A549 (cell line): Measurements from ENCODE around the gene CEP85L. TPM values are rescaled to one million over a fixed set of nuclear protein-coding genes. Genes with fewer than 3 reads are reported as not detected.

Experiments used
- ATAC-seq, 2 experiments: fragments of 200-7000 bp in 1 of 2; fragments of >200 bp in 1 of 2; cut with Nextera tagmentation in 1 of 2; cut with Tn5 transposase in 1 of 2; 3 replicates each; pipeline versions ENCODE4 v1.8.0 to v1.9.1; 2018 to 2020; ENCODE audit warnings: mild to moderate bottlenecking in 1 of 2, moderate library complexity in 1 of 2
- CTCF ChIA-PET: fragments of 300-600 bp; sonication (Branson Sonifier 250); formaldehyde crosslinking; extraction: SDS; loops from one replicate; lab custom pipeline; 2021; ENCODE audit warnings: antibody characterized with exemption, inconsistent platforms; lab: Yijun Ruan, JAX
- POLR2A ChIA-PET: fragments of 350-600 bp; formaldehyde crosslinking; extraction: SDS; loops from one replicate; lab custom pipeline; 2021; ENCODE audit warnings: antibody characterized with exemption, inconsistent platforms; lab: Yijun Ruan, JAX
- DNase-seq, 2 experiments: peaks; one replicate each; pipeline versions ENCODE4 v3.0.0 to v3.0.0-alpha.2; 2011 to 2016; ENCODE audit warnings: low read depth in 1 of 2, low spot score in 1 of 2
- FAIRE-seq: peaks from 2 replicates; lab custom pipeline; 2011; peaks lifted over from hg19 to GRCh38; lab: Jason Lieb, UNC
- H3K27ac ChIP-seq, 2 experiments: fragments of >200 bp; sonication (Bioruptor Twin); formaldehyde crosslinking; 3 replicates each; pipeline ENCODE4 v1.5.1; 2016 to 2017
- H3K4me1 ChIP-seq: fragments of >200 bp; sonication (Bioruptor Twin); formaldehyde crosslinking; 3 replicates; pipeline ENCODE4 v1.6.1; 2016
- H3K4me2 ChIP-seq: fragments of >200 bp; sonication (Bioruptor Twin); formaldehyde crosslinking; 3 replicates; pipeline ENCODE4 v1.6.1; 2016
- H3K4me3 ChIP-seq: fragments of >200 bp; sonication (Bioruptor Twin); formaldehyde crosslinking; 3 replicates; pipeline ENCODE4 v1.5.1; 2016
- H3K9me3 ChIP-seq: fragments of >200 bp; sonication (Bioruptor Twin); formaldehyde crosslinking; 3 replicates; pipeline ENCODE4 v1.6.1; 2016
- ATOH8 ChIP-seq: fragments of 250-450 bp; sonication (Bioruptor Pico); IDR thresholded peaks from 2 replicates; pipeline ENCODE4 v1.5.0; 2020; ENCODE audit warnings: low read depth, mild to moderate bottlenecking, moderate library complexity
- BCL3 ChIP-seq: fragments of >200 bp; sonication (Bioruptor Twin); formaldehyde crosslinking; IDR thresholded peaks from 3 replicates; pipeline ENCODE4 v1.6.1; 2016
- CBX8 ChIP-seq: fragments of 200-600 bp; sonication (generic); IDR thresholded peaks from 2 replicates; pipeline ENCODE4 v1.6.1; 2016
- E2F6 ChIP-seq: IDR thresholded peaks from 2 replicates; pipeline ENCODE4 v1.6.1; 2012; ENCODE audit warnings: low read depth, borderline replicate concordance
- EP300 ChIP-seq, 2 experiments: fragments of >200 bp; sonication (Bioruptor Twin); formaldehyde crosslinking; IDR thresholded peaks; 2 replicates in 1 of 2; 3 replicates in 1 of 2; pipeline ENCODE4 v1.6.1; 2016 to 2017
- FOXS1 ChIP-seq: fragments of 250-450 bp; sonication (Bioruptor Pico); IDR thresholded peaks from 2 replicates; pipeline ENCODE4 v1.5.0; 2020; ENCODE audit warnings: mild to moderate bottlenecking, moderate library complexity
- GATA3 ChIP-seq: IDR thresholded peaks from 2 replicates; pipeline ENCODE4 v1.6.1; 2012; ENCODE audit warnings: borderline replicate concordance
- HEYL ChIP-seq: fragments of 250-450 bp; sonication (Bioruptor Pico); IDR thresholded peaks from 2 replicates; pipeline ENCODE4 v1.8.0; 2021; ENCODE audit warnings: mild to moderate bottlenecking, moderate library complexity
- KDM5A ChIP-seq: fragments of 200-600 bp; sonication (generic); IDR thresholded peaks from 2 replicates; pipeline ENCODE4 v1.6.1; 2016; ENCODE audit warnings: antibody characterized with exemption, mild to moderate bottlenecking
- MAZ ChIP-seq: fragments of 150-350 bp; IDR thresholded peaks from 2 replicates; pipeline ENCODE4 v1.6.1; 2014; ENCODE audit warnings: antibody characterized with exemption, low read depth, low read length, borderline replicate concordance
- NPAS2 ChIP-seq: fragments of 250-450 bp; sonication (Bioruptor Pico); IDR thresholded peaks from 2 replicates; pipeline ENCODE4 v1.8.0; 2022; ENCODE audit warnings: mild to moderate bottlenecking, moderate library complexity, borderline replicate concordance
- PBX3 ChIP-seq: IDR thresholded peaks from 2 replicates; pipeline ENCODE4 v1.6.1; 2012
- RARB ChIP-seq: fragments of 250-450 bp; sonication (Bioruptor Pico); IDR thresholded peaks from 2 replicates; pipeline ENCODE4 v1.8.0; 2021; ENCODE audit warnings: mild to moderate bottlenecking, moderate library complexity
- RFX5 ChIP-seq: fragments of 450-650 bp; IDR thresholded peaks from 2 replicates; pipeline ENCODE4 v1.7.1; 2014; ENCODE audit warnings: antibody characterized with exemption, mild to moderate bottlenecking, moderate library complexity
- SMC3 ChIP-seq: fragments of >200 bp; sonication (Bioruptor Twin); formaldehyde crosslinking; IDR thresholded peaks from 3 replicates; pipeline ENCODE4 v1.6.1; 2018; ENCODE audit warnings: inconsistent platforms
- SREBF2 ChIP-seq: fragments of 450-650 bp; IDR thresholded peaks from 2 replicates; pipeline ENCODE4 v1.6.1; 2014; ENCODE audit warnings: mild to moderate bottlenecking, moderate library complexity
- WGBS: methylation state at CpG from one replicate; pipeline ENCODE4 v1.1.6; 2017; ENCODE audit errors: missing lambda C conversion rate; 5-methylcytosine and 5-hydroxymethylcytosine counted together
- polyA plus RNA-seq, 4 experiments: library from polyadenylated mRNA; depleted of rRNA in 3 of 4; stranded (reverse); fragments of >200 nt; fragmentation: RNase III in 1 of 4; extraction: RNeasy Plus Mini Kit Qiagen cat#74134 plus additional on column Dnase treatment in 1 of 4; gene quantifications; 2 replicates in 3 of 4; 3 replicates in 1 of 4; pipeline ENCODE4 v1.2.3, GENCODE V29; 2011 to 2017

CEP85L gene
- polyA plus RNA-seq, 2 of the 4 experiments (the other 2 are of a cell fraction), result 1.3 to 3.4 TPM

- peak overlapping the region; percentile 85 to 94 for H3K27ac ChIP-seq
- H3K4me2 ChIP-seq, result peak overlapping the region; percentile 94
- ATAC-seq, result no peak; a peak in 1 of 6 replicates
- WGBS, result 47% methylated on average over 20 of the region's 20 CpGs
- TF ChIP-seq RARB (CRISPR knock-in tag) (no peak), GATA3 (no peak)
- POLR2A ChIA-PET, result interaction anchor here (0.9 to 1.3 kb wide), 5 partner anchors 7 to 57 kb away, joined by 4 to 8 read pairs (median 4); no protein-coding TSS in a partner anchor
- H3K4me3 ChIP-seq, result peak overlapping the region; percentile 84
- FAIRE-seq, result no peak
- peaks cover 16% of the 10 kb centered on the region for H3K4me1 ChIP-seq
- H3K9me3 ChIP-seq, result no peaks in the 10 kb centered on the region
- no peak for DNase-seq
- CTCF ChIA-PET, result interaction anchor here (0.7 kb wide), 1 partner anchor 125 kb away, joined by 3 read pairs; no protein-coding TSS in a partner anchor
Measured at GRCh38 chr6:118652051-118652615, 742 bp upstream of the CEP85L start.

- 1% methylated on average over 15 of the region's 80 CpGs for WGBS
- CTCF ChIA-PET, result interaction anchor here (0.6 to 1.0 kb wide), 4 partner anchors 10 to 150 kb away, joined by 3 to 5 read pairs (median 4); no protein-coding TSS in a partner anchor
- DNase-seq, result peak; percentile 11 to 35
- H3K27ac ChIP-seq, result peak overlapping the region; percentile 85 to 94
- H3K9me3 ChIP-seq, result no peaks in the 10 kb centered on the region
- no peak for TF ChIP-seq PBX3
- 0 out of 2 replicates have a peak, but pooled peaks have one; percentile 14 for TF ChIP-seq KDM5A
- H3K4me3 ChIP-seq, result peak overlapping the region; percentile 84
- peak overlapping the region; percentile 80 for H3K4me2 ChIP-seq
- peaks cover 16% of the 10 kb centered on the region for H3K4me1 ChIP-seq
- no peak for FAIRE-seq
- POLR2A ChIA-PET, result interaction anchor here (0.9 to 1.3 kb wide), 5 partner anchors 8 to 58 kb away, joined by 4 to 8 read pairs (median 4); no protein-coding TSS in a partner anchor
- ATAC-seq, result peak; percentile 77 to 81
Measured at GRCh38 chr6:118650582-118651281, 659 bp downstream of the CEP85L start.

- WGBS, result 16% methylated on average over 8 of the region's 17 CpGs
- Histone ChIP-seq H3K9me3 (no peaks in the 10 kb centered on the region), H3K27ac (peak overlapping the region; percentile 85 to 94), H3K4me3 (peak overlapping the region; percentile 84), H3K4me1 (peaks cover 16% of the 10 kb centered on the region)
- POLR2A ChIA-PET, result no interaction called here
- CTCF ChIA-PET, result no interaction called here
- TF ChIP-seq KDM5A, result 0 out of 2 replicates have a peak, but pooled peaks have one; percentile 14
- TF ChIP-seq ATOH8, result no peak
- TF ChIP-seq RFX5, result no peak
- no peak for TF ChIP-seq SMC3
- TF ChIP-seq SREBF2, result no peak
- TF ChIP-seq, all 56 proteins: peak for 1
- DNase-seq (no peak), FAIRE-seq (no peak), ATAC-seq (peak; percentile 57 to 66; a peak in 5 of 6 replicates)
- H3K4me2 ChIP-seq, result peak overlapping the region; percentile 80
Measured at GRCh38 chr6:118649918-118650581, 1.3 kb downstream of the CEP85L start.

- Histone ChIP-seq H3K4me1 (peaks cover 16% of the 10 kb centered on the region), H3K9me3 (no peaks in the 10 kb centered on the region), H3K4me2 (peak overlapping the region; percentile 80), H3K4me3 (peak overlapping the region; percentile 84; the same call in 1 of the 3 replicates), H3K27ac (no peak overlapping the region)
- CTCF ChIA-PET, result no interaction called here
- no peak for DNase-seq
- WGBS, result 50% methylated on average over 2 of the region's 2 CpGs
- POLR2A ChIA-PET, result no interaction called here
- ATAC-seq, result no peak
- FAIRE-seq, result no peak
- no peak for TF ChIP-seq PBX3
- TF ChIP-seq BCL3, result no peak
- TF ChIP-seq CBX8, result no peak
- TF ChIP-seq MAZ, result no peak
- TF ChIP-seq HEYL (CRISPR knock-in tag), result no peak
- no peak for TF ChIP-seq EP300 (IDR thresholded peaks at IDR 0.05)
- no peak for TF ChIP-seq E2F6
- no peak for TF ChIP-seq SMC3
- TF ChIP-seq NPAS2 (CRISPR knock-in tag), result no peak
- TF ChIP-seq FOXS1 (CRISPR knock-in tag), result no peak
Measured at GRCh38 chr6:118648866-118649554, 2.4 kb downstream of the CEP85L start.
